GM20431 (cell line): ENCODE measurements around the gene RPS27L.
"Not testable (repeated sequence)": the region's sequence is repeated elsewhere in the genome, so short reads cannot be mapped to it uniquely, and the experiment has no call there.

ENCODE experiments used
- in situ Hi-C: fragments of 300-500 bp; cut with MseI, MboI; formaldehyde crosslinking; loops from one replicate; pipeline ENCODE4 v1.15.0; 2020; ENCODE audit warnings: low sequenced_read_pairs; ENCODE audit not compliant: unreplicated experiment

The RPS27L gene

GRCh38 chr15:63109498-63109897 is 47.8 kb downstream of the RPS27L start:
- in situ Hi-C loops: no loop called here

DNA sequence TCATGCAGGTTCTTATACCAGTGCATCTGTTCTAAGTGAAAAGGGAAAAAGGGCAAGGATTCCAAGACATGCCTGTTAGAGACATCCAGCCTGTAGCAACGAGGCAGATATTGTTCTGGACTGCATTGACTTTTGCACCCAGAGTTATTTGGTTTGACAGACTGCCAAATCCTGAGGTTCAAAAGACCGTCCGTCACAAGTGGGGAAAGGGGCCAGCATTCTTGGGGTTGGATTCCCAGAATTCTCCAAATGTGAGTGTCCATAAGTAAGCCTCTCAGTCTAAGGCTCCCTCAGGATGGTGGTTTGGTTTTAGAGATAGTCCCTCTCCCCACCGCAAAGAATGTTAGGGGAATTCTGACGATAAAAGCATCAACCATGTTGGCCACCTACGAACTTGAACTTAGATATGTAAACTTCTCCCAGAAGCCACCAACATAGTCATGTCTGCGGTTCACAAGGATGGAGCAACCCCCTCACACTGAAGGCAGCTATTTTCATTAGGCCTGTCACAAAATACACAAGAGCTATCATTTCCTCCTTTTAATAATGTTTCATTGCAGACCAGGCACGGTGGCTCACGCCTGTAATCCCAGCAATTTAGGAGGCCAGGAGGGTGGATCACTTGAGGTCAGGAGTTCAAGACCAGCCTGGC is 49.3 kb downstream of the RPS27L start:
- in situ Hi-C loops: no loop called here

DNA sequence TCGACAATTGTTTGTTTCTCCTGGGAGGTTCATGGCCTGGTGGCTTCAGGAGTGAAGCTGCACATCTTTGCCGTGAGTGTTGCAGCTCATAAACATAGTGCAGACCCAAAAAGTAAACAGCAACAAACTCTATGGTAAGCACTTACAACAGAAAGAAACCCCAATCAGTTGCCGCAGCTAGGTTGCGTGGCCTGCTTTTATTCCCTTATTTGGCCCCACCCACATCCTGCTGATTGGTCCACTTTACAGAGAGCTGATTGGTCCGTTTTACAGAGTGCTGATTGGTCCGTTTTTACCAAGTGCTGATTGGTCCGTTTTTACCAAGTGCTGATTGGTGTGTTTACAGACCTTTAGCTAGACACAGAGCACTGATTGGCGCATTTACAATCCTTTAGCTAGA is 51.9 kb downstream of the RPS27L start:
- in situ Hi-C loops: not testable (repeated sequence)

- in situ Hi-C loops: no loop called here
These were observed 52.5 kb downstream of the RPS27L start for GRCh38 chr15:63104727-63105126.

- in situ Hi-C loops: no loop called here
These were observed 53.9 kb downstream of the RPS27L start for GRCh38 chr15:63103416-63103815.

- in situ Hi-C loops: not testable (repeated sequence)
These were observed 57.7 kb downstream of the RPS27L start for GRCh38 chr15:63099581-63099980.

DNA sequence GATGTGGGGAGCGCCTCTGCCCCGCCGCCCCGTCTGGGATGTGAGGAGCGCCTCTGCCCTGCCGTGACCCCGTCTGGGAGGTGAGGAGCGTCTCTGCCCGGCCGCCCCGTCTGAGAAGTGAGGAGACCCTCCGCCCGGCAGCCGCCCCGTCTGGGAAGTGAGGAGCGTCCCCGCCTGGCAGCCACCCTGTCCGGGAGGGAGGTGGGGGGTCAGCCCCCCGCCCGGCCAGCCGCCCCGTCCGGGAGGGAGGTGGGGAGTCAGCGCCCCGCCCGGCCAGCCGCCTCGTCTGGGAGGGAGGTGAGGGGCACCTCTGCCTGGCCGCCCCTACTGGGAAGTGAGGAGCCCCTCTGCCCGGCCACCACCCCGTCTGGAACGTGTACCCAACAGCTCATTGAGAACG is 58.4 kb downstream of the RPS27L start:
- in situ Hi-C loops: not testable (repeated sequence)
